Gastroesophageal sphincter (tissue), 4 donors: ENCODE measurements around the gene ZNF605. TPM values are rescaled to one million over a fixed set of nuclear protein-coding genes. Genes with fewer than 3 reads are reported as not detected.

Source experiments
- ATAC-seq: fragments of 150-250 bp; one replicate; pipeline ENCODE4 v1.9.1; 2016; ENCODE audit warnings: mild to moderate bottlenecking, moderate library complexity
- H3K27ac ChIP-seq, 4 donors: fragments of 200-600 bp; sonication (generic) in 3 of 4; 1 replicate in 3 of 4; 2 replicates in 1 of 4; pipeline ENCODE4 v1.5.1; 2016 to 2019
- H3K27me3 ChIP-seq: fragments of 200-600 bp; sonication (generic); one replicate; pipeline ENCODE4 v1.5.1; 2019
- H3K36me3 ChIP-seq, 2 donors: fragments of 200-600 bp; sonication (generic); one replicate each; pipeline ENCODE4 v1.5.1; 2019; ENCODE audit warnings: control low read depth in 1 of 2
- H3K4me1 ChIP-seq, 3 donors: fragments of 200-600 bp; sonication (generic); 1 replicate in 2 of 3; 2 replicates in 1 of 3; pipeline ENCODE4 v1.5.1; 2016 to 2019; ENCODE audit warnings: control low read depth in 2 of 3
- H3K4me3 ChIP-seq, 2 donors: fragments of 200-600 bp; sonication (generic); one replicate each; pipeline ENCODE4 v1.5.1; 2019; ENCODE audit warnings: mild to moderate bottlenecking in 1 of 2, moderate library complexity in 1 of 2
- H3K9me3 ChIP-seq, 3 donors: fragments of 200-600 bp; sonication (generic); one replicate each; pipeline ENCODE4 v1.5.1; 2017 to 2019; ENCODE audit warnings: control low read depth in 2 of 3
- CTCF ChIP-seq, 4 experiments: fragments of 200-600 bp in 2 of 4; fragments of 450-650 bp in 2 of 4; sonication (generic) in 1 of 4; IDR thresholded peaks; one replicate each; pipeline ENCODE4 v1.5.1; 2017 to 2019; ENCODE audit warnings: antibody characterized with exemption in 4 of 4, mild to moderate bottlenecking in 2 of 4, moderate library complexity in 2 of 4
- EP300 ChIP-seq: sonication (generic); formaldehyde crosslinking; IDR thresholded peaks from one replicate; pipeline ENCODE4 v1.6.1; 2017; ENCODE audit warnings: antibody characterized with exemption, mild to moderate bottlenecking
- POLR2A ChIP-seq, 2 donors: fragments of 450-650 bp; IDR thresholded peaks; one replicate each; pipeline ENCODE4 v1.6.1; 2017; ENCODE audit warnings: antibody characterized with exemption in 2 of 2, mild to moderate bottlenecking in 2 of 2, moderate library complexity in 1 of 2
- POLR2AphosphoS5 ChIP-seq: sonication (generic); formaldehyde crosslinking; IDR thresholded peaks from one replicate; pipeline ENCODE4 v1.6.1; 2017; ENCODE audit warnings: antibody characterized with exemption
- whole genome bisulfite sequencing, 2 donors: methylation state at CpG; one replicate each; pipeline ENCODE4 v1.1.5; 2018; ENCODE audit warnings: low coverage in 1 of 2; 5-methylcytosine and 5-hydroxymethylcytosine counted together
- total RNA-seq, 4 donors: library from RNA; depleted of rRNA; stranded (reverse); fragments of >200 nt; gene quantifications; one replicate each; pipeline ENCODE4 v1.1.0, GENCODE V29; 2016

Gene ZNF605
- total RNA-seq, 4 donors from 2014 or later, result 2.9 to 11.8 (median 6.3) TPM

GRCh38 chr12:132926415-132926833 lies 29.7 kb downstream of the ZNF605 start:
- no peak overlapping the region for H3K4me3 ChIP-seq
- H3K36me3 ChIP-seq, result peaks cover 9 to 67% of the 10 kb centered on the region in 2 donors
- no peaks in the 10 kb centered on the region for H3K4me1 ChIP-seq
- no peak for TF ChIP-seq POLR2AphosphoS5
- TF ChIP-seq EP300, result no peak
- no peak for TF ChIP-seq CTCF (IDR thresholded peaks at IDR 0.05)
- no peak for TF ChIP-seq POLR2A (IDR thresholded peaks at IDR 0.05)
- peaks cover 15 to 98% (median 18%) of the 10 kb centered on the region in 3 donors for H3K9me3 ChIP-seq
- H3K27me3 ChIP-seq, result no peaks in the 10 kb centered on the region
- 97 to 98% methylated on average over 5 to 6 of the region's 6 CpGs for WGBS, 2 donors
- H3K27ac ChIP-seq, result no peak overlapping the region
- no peak for ATAC-seq

GRCh38 chr12:132925597-132926414 lies 30.3 kb downstream of the ZNF605 start:
- no peak for ATAC-seq
- Histone ChIP-seq H3K4me3 (no peak overlapping the region), H3K27ac (no peak overlapping the region), H3K9me3 (peaks cover 15 to 98% (median 17%) of the 10 kb centered on the region in 3 donors), H3K36me3 (peaks cover 7 to 61% of the 10 kb centered on the region in 2 donors), H3K27me3 (no peaks in the 10 kb centered on the region), H3K4me1 (no peaks in the 10 kb centered on the region)
- TF ChIP-seq POLR2AphosphoS5 (no peak), POLR2A (IDR thresholded peaks at IDR 0.05) (no peak), CTCF (IDR thresholded peaks at IDR 0.05) (no peak)
- WGBS, 2 donors, result 96 to 99% methylated on average over 7 to 8 of the region's 8 CpGs

- H3K27ac ChIP-seq, result no peak overlapping the region
- H3K4me1 ChIP-seq, result no peaks in the 10 kb centered on the region
- H3K9me3 ChIP-seq, result peaks cover 15 to 96% (median 20%) of the 10 kb centered on the region in 3 donors
- H3K27me3 ChIP-seq, result no peaks in the 10 kb centered on the region
- TF ChIP-seq POLR2AphosphoS5, result no peak
- no peak for TF ChIP-seq EP300
- no peak for TF ChIP-seq CTCF (IDR thresholded peaks at IDR 0.05)
- TF ChIP-seq POLR2A (IDR thresholded peaks at IDR 0.05), result no peak
- peaks cover 4 to 46% of the 10 kb centered on the region in 2 donors for H3K36me3 ChIP-seq
- no peak for ATAC-seq
- H3K4me3 ChIP-seq, result no peak overlapping the region
- 84 to 100% methylated on average over 2 to 3 of the region's 3 CpGs for WGBS, 2 donors
Observed at GRCh38 chr12:132924356-132924755, 31.8 kb downstream of the ZNF605 start.

- Histone ChIP-seq H3K36me3 (peaks cover 4 to 41% of the 10 kb centered on the region in 2 donors), H3K27me3 (no peaks in the 10 kb centered on the region), H3K4me3 (no peak overlapping the region), H3K4me1 (no peaks in the 10 kb centered on the region), H3K27ac (no peak overlapping the region), H3K9me3 (peaks cover 15 to 93% (median 20%) of the 10 kb centered on the region in 3 donors)
- TF ChIP-seq CTCF (IDR thresholded peaks at IDR 0.05), result no peak
- 37 to 54% methylated on average over 1 of the region's 1 CpG for WGBS, 2 donors
- no peak for ATAC-seq
Observed at GRCh38 chr12:132923356-132923909, 32.7 kb downstream of the ZNF605 start.

- no peak for ATAC-seq
- 93 to 94% methylated on average over 3 to 4 of the region's 4 CpGs for WGBS, 2 donors
- Histone ChIP-seq H3K4me3 (no peak overlapping the region), H3K36me3 (peaks cover 4 to 36% of the 10 kb centered on the region in 2 donors), H3K27me3 (no peaks in the 10 kb centered on the region), H3K9me3 (peaks cover 15 to 93% (median 20%) of the 10 kb centered on the region in 3 donors), H3K4me1 (no peaks in the 10 kb centered on the region), H3K27ac (no peak overlapping the region)
- no peak for TF ChIP-seq POLR2A (IDR thresholded peaks at IDR 0.05)
Observed at GRCh38 chr12:132922676-132923075, 33.4 kb downstream of the ZNF605 start.
